Choroid plexus epithelial cell (primary cell): ENCODE data around the gene MCL1.

ENCODE experiments used
- DNase-seq: peaks from one replicate; pipeline ENCODE4 v3.0.0-alpha.2; 2010; ENCODE audit warnings: low read depth
- H3K4me3 ChIP-seq: 2 replicates; pipeline ENCODE4 v1.5.1; 2011; ENCODE audit warnings: low read depth, mild to moderate bottlenecking, control low read depth, low read length, moderate library complexity
- TF ChIP-seq, protein P1 (sequence below): conservative IDR thresholded peaks from 2 replicates; pipeline ENCODE4 v1.5.1; 2011; ENCODE audit warnings: low read depth, mild to moderate bottlenecking, control low read depth, inconsistent platforms, low read length, moderate library complexity

The MCL1 gene

GRCh38 chr1:150574260-150575071 is 4.9 kb downstream of the MCL1 start:
- TF ChIP-seq, protein P1, sequence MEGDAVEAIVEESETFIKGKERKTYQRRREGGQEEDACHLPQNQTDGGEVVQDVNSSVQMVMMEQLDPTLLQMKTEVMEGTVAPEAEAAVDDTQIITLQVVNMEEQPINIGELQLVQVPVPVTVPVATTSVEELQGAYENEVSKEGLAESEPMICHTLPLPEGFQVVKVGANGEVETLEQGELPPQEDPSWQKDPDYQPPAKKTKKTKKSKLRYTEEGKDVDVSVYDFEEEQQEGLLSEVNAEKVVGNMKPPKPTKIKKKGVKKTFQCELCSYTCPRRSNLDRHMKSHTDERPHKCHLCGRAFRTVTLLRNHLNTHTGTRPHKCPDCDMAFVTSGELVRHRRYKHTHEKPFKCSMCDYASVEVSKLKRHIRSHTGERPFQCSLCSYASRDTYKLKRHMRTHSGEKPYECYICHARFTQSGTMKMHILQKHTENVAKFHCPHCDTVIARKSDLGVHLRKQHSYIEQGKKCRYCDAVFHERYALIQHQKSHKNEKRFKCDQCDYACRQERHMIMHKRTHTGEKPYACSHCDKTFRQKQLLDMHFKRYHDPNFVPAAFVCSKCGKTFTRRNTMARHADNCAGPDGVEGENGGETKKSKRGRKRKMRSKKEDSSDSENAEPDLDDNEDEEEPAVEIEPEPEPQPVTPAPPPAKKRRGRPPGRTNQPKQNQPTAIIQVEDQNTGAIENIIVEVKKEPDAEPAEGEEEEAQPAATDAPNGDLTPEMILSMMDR: no peak
- DNase-seq: peak; percentile 46
- peak overlapping the region; percentile 99 for H3K4me3 ChIP-seq

- H3K4me3 ChIP-seq: peak overlapping the region; percentile 19
- peak; percentile 12 for DNase-seq
These were observed 5.8 kb downstream of the MCL1 start for GRCh38 chr1:150573648-150574071.

DNA sequence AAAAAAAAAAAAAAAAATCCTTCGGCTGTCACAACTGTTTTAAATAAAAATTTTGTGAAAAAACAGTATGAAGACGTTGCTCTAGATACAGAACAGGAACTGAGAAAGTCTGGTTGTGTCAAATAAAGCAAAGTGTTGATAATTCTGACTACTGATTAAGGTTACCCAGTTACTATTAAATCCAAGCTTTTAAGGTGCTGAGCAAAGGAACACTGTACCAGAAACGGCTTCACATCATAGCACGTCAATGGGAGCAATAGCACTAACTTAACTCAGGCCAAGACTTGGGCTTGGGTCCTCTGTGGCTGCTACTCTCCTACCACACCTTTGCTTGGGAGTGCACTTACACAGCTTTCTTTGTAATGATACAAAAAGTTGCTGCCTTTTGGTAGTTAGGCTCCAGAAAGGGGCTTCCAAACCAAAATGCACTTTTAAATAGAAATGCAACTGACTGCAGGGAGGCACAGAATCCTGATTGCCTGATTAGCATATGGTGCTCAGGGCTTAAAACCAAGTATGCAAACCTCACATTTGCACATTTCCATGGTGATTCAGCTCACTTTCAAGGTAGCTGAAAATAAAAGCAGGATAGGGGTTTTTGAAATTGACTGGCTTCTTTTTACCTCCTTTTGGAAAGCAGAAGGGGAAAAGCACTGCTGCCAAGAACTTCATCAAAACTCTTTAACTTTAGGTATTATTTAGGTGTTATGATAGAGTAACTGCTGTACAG is 6.3 kb downstream of the MCL1 start:
- TF ChIP-seq, protein P1: no peak
- peak; percentile 41 for DNase-seq
- peak overlapping the region; percentile 19 for H3K4me3 ChIP-seq

- TF ChIP-seq, protein P1: no peak
- no peak for DNase-seq
- H3K4me3 ChIP-seq: no peak overlapping the region
These were observed 10.8 kb downstream of the MCL1 start for GRCh38 chr1:150568594-150568966.

- peak; percentile 99 for DNase-seq
- TF ChIP-seq, protein P1: no peak
- peak overlapping the region; percentile 33 for H3K4me3 ChIP-seq
These were observed 11.5 kb downstream of the MCL1 start for GRCh38 chr1:150567717-150568593.

- TF ChIP-seq, protein P1: no peak
- peak overlapping the region; percentile 33 for H3K4me3 ChIP-seq
- DNase-seq: peak; percentile 79
These were observed 12.1 kb downstream of the MCL1 start for GRCh38 chr1:150567341-150567716.
